Erythroblast (primary cell): ENCODE results near the gene KIF9.
"Not testable (repeated sequence)": the region's sequence is repeated elsewhere in the genome, so short reads cannot be mapped to it uniquely, and the experiment has no call there.

Experiments
- GATA1 ChIP-seq: IDR thresholded peaks from 2 replicates; pipeline ENCODE4 v1.6.1; 2011; ENCODE audit warnings: low read depth, mild to moderate bottlenecking, control low read depth, low read length, moderate library complexity
- POLR2A ChIP-seq: IDR thresholded peaks from 2 replicates; pipeline ENCODE4 v1.6.1; 2011; ENCODE audit warnings: mild to moderate bottlenecking, low read length

DNA sequence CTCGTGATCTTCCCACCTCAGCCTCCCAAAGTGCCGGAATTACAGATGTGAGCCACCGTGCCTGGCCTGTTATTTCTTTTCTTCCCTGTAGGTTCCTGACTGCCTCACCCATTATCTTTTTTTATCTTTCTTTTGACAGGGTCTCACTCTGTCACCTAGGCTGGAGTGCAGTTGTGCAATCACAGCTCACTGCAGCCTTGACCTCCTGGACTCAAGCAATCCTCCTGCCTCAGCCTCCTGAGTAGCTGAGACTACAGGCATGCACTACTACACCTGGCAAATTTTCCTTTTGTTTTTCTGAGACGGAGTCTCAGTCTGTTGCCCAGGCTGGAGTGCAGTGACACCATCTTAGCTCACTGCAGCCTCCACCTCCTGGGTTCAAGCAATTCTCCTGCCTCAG is 100.9 kb downstream of the KIF9 start:
- not testable (repeated sequence) for TF ChIP-seq POLR2A, GATA1
